ENCODE measurements around the gene TPK1.

The TPK1 gene

DNA sequence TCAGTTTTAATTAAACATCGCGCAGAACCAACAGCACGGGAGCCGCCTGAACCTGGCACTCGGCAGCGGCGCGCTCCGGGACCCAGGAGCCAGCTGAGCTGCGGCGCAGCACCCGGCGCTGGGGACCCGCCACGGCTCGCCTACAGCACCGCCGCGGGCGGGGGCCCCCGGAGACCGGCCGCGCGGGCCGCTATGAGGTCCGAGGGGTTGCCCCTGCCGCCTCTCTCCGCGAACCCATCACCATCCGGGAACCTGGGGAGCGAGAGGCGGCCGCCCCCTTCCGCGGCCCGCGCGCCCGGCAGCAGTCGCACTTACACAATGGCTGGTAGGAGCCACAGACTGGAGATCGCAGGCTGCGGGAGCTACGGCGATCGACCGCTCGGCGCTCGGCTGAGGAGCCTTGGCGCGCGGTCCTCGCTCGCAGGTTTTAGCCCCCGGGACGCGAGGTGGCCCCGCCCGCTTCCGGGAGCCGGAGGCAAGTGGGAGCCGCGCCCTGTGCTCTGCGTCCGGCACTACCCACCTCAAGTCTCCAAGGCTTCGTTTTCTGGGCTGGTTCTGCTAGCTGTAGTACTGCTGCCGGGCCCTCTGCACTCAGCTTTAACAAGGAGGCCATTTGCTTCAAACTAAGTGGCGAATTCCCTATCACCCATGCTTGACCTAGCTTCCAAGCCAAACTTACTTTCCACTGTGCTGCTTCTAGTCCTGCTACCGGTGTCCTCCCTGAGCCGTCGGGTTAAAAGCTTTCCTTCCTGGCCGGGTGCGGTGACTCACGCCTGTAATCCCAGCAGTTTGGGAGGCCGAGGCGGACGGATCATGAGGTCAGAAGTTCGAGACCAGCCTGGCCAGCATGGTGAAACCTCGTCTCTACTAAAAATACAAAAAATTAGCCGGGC lies at the start of gene TPK1:
TSS of gene TPK1 (minus strand) at position 402 of the 893 bp plus-strand sequence. CDS start 451 bp downstream, outside the sequence.
- in situ Hi-C loops (cut with HindIII; ENCODE audit: low pct_unique_long_range_greater_than_20kb, low sequenced_read_pairs), result no loop called here
- peak; percentile 77 to 90 for DNase-seq (ENCODE audit: low read depth in 1 of 2, low spot score in 1 of 2)
- TF ChIP-seq JUND (IDR thresholded peaks at IDR 0.05; ENCODE audit: low read depth), result no peak

GRCh38 chr7:144885478-144885877 lies 49.6 kb upstream of the TPK1 start:
- TF ChIP-seq JUND (IDR thresholded peaks at IDR 0.05; ENCODE audit: low read depth), result no peak
- DNase-seq (ENCODE audit: low read depth in 1 of 2, low spot score in 1 of 2), result no peak
- in situ Hi-C loops (cut with HindIII; ENCODE audit: low pct_unique_long_range_greater_than_20kb, low sequenced_read_pairs), result no loop called here

DNA sequence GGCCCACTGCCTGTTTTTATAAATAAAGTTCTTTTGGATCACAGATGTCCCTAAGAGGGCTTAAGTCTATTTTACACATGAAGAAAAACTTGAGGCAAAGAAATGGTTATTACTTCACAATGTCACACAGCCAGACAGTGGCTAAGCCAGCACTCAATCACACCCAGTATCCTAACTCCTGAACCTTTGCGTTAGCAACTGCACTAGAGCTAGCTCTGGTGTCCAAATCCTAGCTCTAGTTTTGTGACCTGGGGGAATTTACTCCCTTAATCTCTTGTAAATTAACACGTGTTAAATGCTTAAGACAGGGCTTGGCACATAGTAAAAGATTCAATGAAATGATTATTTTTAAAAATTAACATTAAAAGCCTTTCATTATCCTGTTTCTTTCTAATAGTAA lies 49.0 kb upstream of the TPK1 start:
- no peak for TF ChIP-seq JUND (IDR thresholded peaks at IDR 0.05; ENCODE audit: low read depth)
- DNase-seq (ENCODE audit: low read depth in 1 of 2, low spot score in 1 of 2), result no peak
- in situ Hi-C loops (cut with HindIII; ENCODE audit: low pct_unique_long_range_greater_than_20kb, low sequenced_read_pairs), result no loop called here

GRCh38 chr7:144873316-144873845 lies 37.5 kb upstream of the TPK1 start:
- no peak for TF ChIP-seq JUND (IDR thresholded peaks at IDR 0.05; ENCODE audit: low read depth)
- DNase-seq (ENCODE audit: low read depth in 1 of 2, low spot score in 1 of 2), result no peak
- in situ Hi-C loops (cut with HindIII; ENCODE audit: low pct_unique_long_range_greater_than_20kb, low sequenced_read_pairs), result no loop called here

GRCh38 chr7:144869082-144869481 lies 33.2 kb upstream of the TPK1 start:
- no peak for TF ChIP-seq JUND (IDR thresholded peaks at IDR 0.05; ENCODE audit: low read depth)
- in situ Hi-C loops (cut with HindIII; ENCODE audit: low pct_unique_long_range_greater_than_20kb, low sequenced_read_pairs), result no loop called here
- DNase-seq (ENCODE audit: low read depth in 1 of 2, low spot score in 1 of 2), result no peak

DNA sequence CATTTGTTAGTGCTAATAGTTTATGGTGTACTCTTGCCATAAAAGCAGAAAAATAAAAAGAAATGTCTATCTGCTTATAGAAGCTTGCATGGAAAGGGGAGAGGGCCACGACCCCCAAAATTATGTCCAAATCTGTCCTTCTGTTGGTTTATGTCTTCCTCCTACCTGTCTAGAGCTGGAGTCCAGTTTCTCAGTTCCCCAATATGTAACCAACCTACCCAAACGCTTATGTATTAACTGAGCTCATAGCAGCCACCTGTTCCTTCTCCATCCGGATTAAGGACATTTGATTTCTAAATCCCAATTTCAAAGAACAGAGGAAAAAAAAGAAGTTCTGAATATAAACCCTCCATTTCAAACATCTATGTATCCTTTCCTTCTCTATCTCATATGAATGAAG lies 30.3 kb upstream of the TPK1 start:
- in situ Hi-C loops (cut with HindIII; ENCODE audit: low pct_unique_long_range_greater_than_20kb, low sequenced_read_pairs), result no loop called here
- TF ChIP-seq JUND (IDR thresholded peaks at IDR 0.05; ENCODE audit: low read depth), result no peak
- no peak for DNase-seq (ENCODE audit: low read depth in 1 of 2, low spot score in 1 of 2)

DNA sequence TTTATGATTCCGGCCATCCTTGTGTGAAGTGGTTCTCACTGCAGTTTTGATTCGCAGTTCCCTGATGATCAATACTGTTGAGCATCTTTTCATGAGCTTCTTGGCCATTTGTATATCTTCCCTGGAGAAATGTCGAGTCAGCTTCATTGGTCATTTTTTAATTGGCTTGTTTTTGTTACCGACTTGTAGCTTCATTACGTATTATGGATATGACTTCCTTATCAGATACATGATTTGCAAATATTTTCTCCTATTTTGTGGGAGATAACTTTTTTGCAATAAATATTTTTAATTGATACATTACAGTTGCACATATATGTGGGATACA lies 27.4 kb upstream of the TPK1 start:
- no peak for DNase-seq (ENCODE audit: low read depth in 1 of 2, low spot score in 1 of 2)
- no peak for TF ChIP-seq JUND (IDR thresholded peaks at IDR 0.05; ENCODE audit: low read depth)
- in situ Hi-C loops (cut with HindIII; ENCODE audit: low pct_unique_long_range_greater_than_20kb, low sequenced_read_pairs), result no loop called here

DNA sequence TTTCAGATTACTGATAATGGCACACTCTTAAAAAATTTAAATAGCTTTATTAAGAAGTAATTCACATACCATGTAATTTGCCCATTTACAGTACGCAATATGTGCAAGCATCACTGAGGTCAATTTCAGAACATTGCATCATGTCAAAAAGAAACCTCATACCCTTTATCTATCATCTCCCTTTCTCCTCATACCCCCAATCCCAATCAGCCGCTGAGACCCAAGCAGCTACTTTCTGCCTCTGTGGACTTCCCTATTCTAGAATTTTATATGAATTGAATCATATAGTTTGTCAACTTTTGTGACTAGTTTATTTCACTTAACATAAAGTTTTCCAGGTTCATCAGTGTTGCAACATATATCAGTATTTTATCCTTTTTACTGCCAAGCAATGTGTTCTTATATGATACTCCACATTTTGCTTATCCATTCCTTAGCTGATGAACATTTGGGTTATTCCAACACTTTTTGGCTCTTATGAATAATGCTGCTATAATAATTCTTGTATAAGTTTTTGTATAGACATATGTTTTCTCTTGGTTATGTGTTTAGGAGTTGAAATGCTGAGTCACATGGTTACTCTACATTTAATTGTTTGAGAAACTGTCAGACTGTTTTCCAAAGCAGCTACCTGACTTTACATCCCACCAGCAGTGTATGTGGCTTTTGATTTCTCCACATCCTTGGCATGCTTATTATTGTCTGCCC lies 26.9 kb upstream of the TPK1 start:
- no peak for DNase-seq (ENCODE audit: low read depth in 1 of 2, low spot score in 1 of 2)
- in situ Hi-C loops (cut with HindIII; ENCODE audit: low pct_unique_long_range_greater_than_20kb, low sequenced_read_pairs), result no loop called here
- TF ChIP-seq JUND (IDR thresholded peaks at IDR 0.05; ENCODE audit: low read depth), result no peak

GRCh38 chr7:144859739-144860138 lies 23.9 kb upstream of the TPK1 start:
- no peak for DNase-seq (ENCODE audit: low read depth in 1 of 2, low spot score in 1 of 2)
- in situ Hi-C loops (cut with HindIII; ENCODE audit: low pct_unique_long_range_greater_than_20kb, low sequenced_read_pairs), result no loop called here
- TF ChIP-seq JUND (IDR thresholded peaks at IDR 0.05; ENCODE audit: low read depth), result no peak

- TF ChIP-seq JUND (IDR thresholded peaks at IDR 0.05; ENCODE audit: low read depth), result no peak
- in situ Hi-C loops (cut with HindIII; ENCODE audit: low pct_unique_long_range_greater_than_20kb, low sequenced_read_pairs), result no loop called here
- DNase-seq (ENCODE audit: low read depth in 1 of 2, low spot score in 1 of 2), result no peak
These were observed 21.6 kb upstream of the TPK1 start for GRCh38 chr7:144857463-144857862.

DNA sequence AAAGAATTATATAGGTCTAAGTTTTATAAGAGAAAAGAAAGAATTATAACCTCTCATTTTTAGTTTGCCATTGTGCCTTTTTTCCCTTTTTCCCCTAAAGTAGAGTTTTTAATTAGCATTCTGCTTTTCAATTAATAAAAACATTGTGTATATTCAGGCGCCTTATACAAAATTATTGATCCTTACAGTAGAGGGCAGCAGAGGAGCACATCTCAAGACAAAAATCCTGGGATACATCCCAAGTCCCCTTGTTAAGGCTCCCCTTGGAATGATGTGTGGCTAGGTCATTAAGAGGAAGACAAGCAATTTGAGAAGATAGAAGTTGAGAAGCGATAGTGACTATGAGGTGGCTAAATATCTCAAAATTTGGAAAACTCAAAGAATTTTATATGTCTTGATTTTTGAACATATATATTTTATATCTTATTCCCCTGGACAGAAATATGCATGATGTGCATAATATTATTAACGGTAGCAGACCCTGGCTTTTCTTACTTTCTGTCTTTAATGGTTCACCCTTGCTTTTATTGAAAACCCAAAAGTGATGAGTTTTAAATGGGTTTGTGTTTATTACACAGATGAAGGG lies 19.1 kb upstream of the TPK1 start:
- no peak for TF ChIP-seq JUND (IDR thresholded peaks at IDR 0.05; ENCODE audit: low read depth)
- peak in 1 of 2 experiments; percentile 59 for DNase-seq (ENCODE audit: low read depth in 1 of 2, low spot score in 1 of 2)
- in situ Hi-C loops (cut with HindIII; ENCODE audit: low pct_unique_long_range_greater_than_20kb, low sequenced_read_pairs), result no loop called here

- no peak for TF ChIP-seq JUND (IDR thresholded peaks at IDR 0.05; ENCODE audit: low read depth)
- in situ Hi-C loops (cut with HindIII; ENCODE audit: low pct_unique_long_range_greater_than_20kb, low sequenced_read_pairs), result no loop called here
- no peak for DNase-seq (ENCODE audit: low read depth in 1 of 2, low spot score in 1 of 2)
These were observed 17.7 kb upstream of the TPK1 start for GRCh38 chr7:144853542-144853941.

- TF ChIP-seq JUND (IDR thresholded peaks at IDR 0.05; ENCODE audit: low read depth), result no peak
- in situ Hi-C loops (cut with HindIII; ENCODE audit: low pct_unique_long_range_greater_than_20kb, low sequenced_read_pairs), result no loop called here
- DNase-seq (ENCODE audit: low read depth in 1 of 2, low spot score in 1 of 2), result no peak
These were observed 12.2 kb upstream of the TPK1 start for GRCh38 chr7:144848078-144848477.

All from T47D (cell line).